ENCODE measurements around the gene MMRN2. TPM values are rescaled to one million over a fixed set of nuclear protein-coding genes. Genes with fewer than 3 reads are reported as not detected.

Gene MMRN2
- total and polyA plus RNA-seq, 4 donors: 1.7 to 12.1 (median 8.6) TPM

DNA sequence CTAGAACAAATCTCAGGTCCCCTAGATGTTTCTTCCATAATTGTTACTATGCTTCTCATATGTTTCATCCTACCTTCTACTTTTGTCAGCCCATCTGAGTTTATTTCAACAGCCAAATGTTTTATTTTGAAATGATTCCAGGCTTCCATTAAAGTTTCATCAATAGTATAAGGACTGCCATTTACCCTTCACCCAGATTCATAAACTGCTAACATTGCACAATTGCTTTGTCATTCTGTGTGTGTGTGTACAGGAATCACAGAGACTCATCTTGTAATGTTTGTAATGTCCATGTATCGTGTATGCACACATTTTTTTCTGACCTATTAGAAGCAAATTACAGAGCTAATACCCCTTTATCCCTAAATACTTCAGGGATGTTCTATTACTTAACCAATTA lies 25.5 kb downstream of the MMRN2 start:
- DNase-seq (ENCODE audit: low spot score): no peak
- no peak overlapping the region for H3K4me3 ChIP-seq (ENCODE audit: low read depth in 1 of 3, low read length in 3 of 3)
- peak overlapping the region in 1 of 2 donors; percentile 53 for H3K9ac ChIP-seq (ENCODE audit: low read depth in 1 of 2, low read length in 2 of 2)
- WGBS: 32% methylated on average over 1 of the region's 1 CpG
- H3K27ac ChIP-seq (ENCODE audit: low read depth in 1 of 2, low read length in 2 of 2): peak overlapping the region; percentile 67 to 71
- H3K4me1 ChIP-seq (ENCODE audit: control insufficient read depth in 4 of 4, insufficient read depth in 4 of 4, low read length in 3 of 4): peaks cover 2 to 18% (median 5%) of the 10 kb centered on the region in 4 donors
- TF ChIP-seq HNF4G (IDR thresholded peaks at IDR 0.05): no peak
- peak; percentile 95 for TF ChIP-seq YY1 (IDR thresholded peaks at IDR 0.05)
- TF ChIP-seq FOXA1 (IDR thresholded peaks at IDR 0.05): peak; percentile 26
- TF ChIP-seq HNF4A (conservative IDR thresholded peaks at IDR 0.05): peak; percentile 40 to 57
- peak; percentile 89 for TF ChIP-seq SP1 (IDR thresholded peaks at IDR 0.05)
- TF ChIP-seq JUND (IDR thresholded peaks at IDR 0.05): peak in 1 of 2 donors; percentile 58
- peak; percentile 41 for TF ChIP-seq ZBTB33 (IDR thresholded peaks at IDR 0.05)
- TF ChIP-seq RXRA (IDR thresholded peaks at IDR 0.05): peak; percentile 88 to 92
- no peak for TF ChIP-seq ATF3 (IDR thresholded peaks at IDR 0.05)
- TF ChIP-seq, protein P1, sequence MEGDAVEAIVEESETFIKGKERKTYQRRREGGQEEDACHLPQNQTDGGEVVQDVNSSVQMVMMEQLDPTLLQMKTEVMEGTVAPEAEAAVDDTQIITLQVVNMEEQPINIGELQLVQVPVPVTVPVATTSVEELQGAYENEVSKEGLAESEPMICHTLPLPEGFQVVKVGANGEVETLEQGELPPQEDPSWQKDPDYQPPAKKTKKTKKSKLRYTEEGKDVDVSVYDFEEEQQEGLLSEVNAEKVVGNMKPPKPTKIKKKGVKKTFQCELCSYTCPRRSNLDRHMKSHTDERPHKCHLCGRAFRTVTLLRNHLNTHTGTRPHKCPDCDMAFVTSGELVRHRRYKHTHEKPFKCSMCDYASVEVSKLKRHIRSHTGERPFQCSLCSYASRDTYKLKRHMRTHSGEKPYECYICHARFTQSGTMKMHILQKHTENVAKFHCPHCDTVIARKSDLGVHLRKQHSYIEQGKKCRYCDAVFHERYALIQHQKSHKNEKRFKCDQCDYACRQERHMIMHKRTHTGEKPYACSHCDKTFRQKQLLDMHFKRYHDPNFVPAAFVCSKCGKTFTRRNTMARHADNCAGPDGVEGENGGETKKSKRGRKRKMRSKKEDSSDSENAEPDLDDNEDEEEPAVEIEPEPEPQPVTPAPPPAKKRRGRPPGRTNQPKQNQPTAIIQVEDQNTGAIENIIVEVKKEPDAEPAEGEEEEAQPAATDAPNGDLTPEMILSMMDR (IDR thresholded peaks at IDR 0.05; ENCODE audit: low read depth, low read length, missing input control): no peak
- peak; percentile 42 for TF ChIP-seq MAX (IDR thresholded peaks at IDR 0.05)
- peak; percentile 48 for TF ChIP-seq FOXA2 (IDR thresholded peaks at IDR 0.05)
- TF ChIP-seq EGR1 (IDR thresholded peaks at IDR 0.05; ENCODE audit: low read depth in 2 of 2): no peak
- no peak for TF ChIP-seq GABPA (IDR thresholded peaks at IDR 0.05 in 1 of 2, conservative IDR thresholded peaks at IDR 0.05 in 1 of 2)
- TF ChIP-seq TAF1 (conservative IDR thresholded peaks at IDR 0.05): no peak
- TF ChIP-seq RAD21 (IDR thresholded peaks at IDR 0.05): peak; percentile 20 to 21
- peak; percentile 45 for TF ChIP-seq REST (IDR thresholded peaks at IDR 0.05)
- no peak for TF ChIP-seq NR2F2 (IDR thresholded peaks at IDR 0.05)
- H3K36me3 ChIP-seq (ENCODE audit: control insufficient read depth in 4 of 4, insufficient read depth in 3 of 4, low read depth in 1 of 4, low read length in 3 of 4): no peaks in the 10 kb centered on the region
- H3K27me3 ChIP-seq (ENCODE audit: control insufficient read depth in 4 of 4, insufficient read depth in 4 of 4, low read length in 3 of 4): no peaks in the 10 kb centered on the region
- no peaks in the 10 kb centered on the region for H3K9me3 ChIP-seq (ENCODE audit: control insufficient read depth in 4 of 4, low read length in 3 of 4)

Data from liver (tissue), 9 donors.